Endometrial microvascular endothelial cells (primary cell): Measurements from ENCODE around the gene AFAP1L2. TPM values are rescaled to one million over a fixed set of nuclear protein-coding genes. Genes with fewer than 3 reads are reported as not detected.

ENCODE experiments used
- in situ Hi-C: cut with HindIII; loops from 2 replicates; pipeline ENCODE4 v1.10.0; 2017; ENCODE audit warnings: low sequenced_read_pairs, low pct_unique_long_range_greater_than_20kb; ENCODE audit errors: inconsistent ontology term
- total RNA-seq: library from RNA; depleted of rRNA; stranded (reverse); fragments of >200 nt; gene quantifications from one replicate; pipeline ENCODE4 v1.2.3, GENCODE V29; 2015; ENCODE audit errors: inconsistent ontology term

Gene AFAP1L2
- total RNA-seq: 0.09 TPM

DNA sequence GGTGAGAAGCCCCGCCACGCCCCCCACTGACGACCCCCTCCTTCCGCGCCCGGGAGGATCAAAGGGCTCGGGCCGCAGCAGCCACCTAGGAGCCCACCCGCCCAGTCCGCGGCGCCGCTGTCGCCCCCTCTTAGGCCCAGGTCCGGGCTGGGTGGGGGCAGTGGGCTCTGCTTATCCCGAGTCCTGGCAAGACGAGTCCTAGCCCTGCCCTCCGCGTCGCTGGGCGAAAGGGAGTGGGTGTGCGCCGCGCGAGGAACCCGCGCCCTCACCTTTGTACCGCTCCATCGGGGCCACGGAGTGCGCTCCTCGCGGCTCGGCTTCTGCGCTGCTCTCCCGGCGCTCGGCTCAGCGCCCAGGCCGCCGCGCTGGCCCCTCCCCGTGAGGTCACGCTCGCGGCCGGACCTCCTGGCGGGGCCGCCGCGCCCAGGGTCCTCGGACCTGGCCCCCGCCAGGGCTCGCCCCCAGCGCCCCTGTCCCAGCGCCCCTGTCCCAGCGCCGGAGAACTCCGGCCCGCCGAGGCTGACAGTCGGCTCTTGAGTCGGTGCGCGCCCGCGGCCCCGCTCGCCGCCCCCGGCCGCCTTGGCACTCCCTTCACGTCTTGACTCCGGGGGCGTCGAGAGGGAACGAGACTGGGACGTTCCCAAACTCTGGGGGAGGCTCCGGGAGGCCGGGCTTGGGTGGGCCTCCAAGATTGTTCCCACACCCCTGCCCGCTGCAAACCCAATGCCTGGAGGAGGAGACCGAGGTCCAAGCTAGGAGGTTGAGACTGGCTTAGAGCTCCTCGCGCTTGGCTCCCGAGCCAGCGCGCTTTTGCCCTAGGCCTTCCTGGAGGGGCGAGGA lies at the start of gene AFAP1L2:
TSS of gene AFAP1L2 (minus strand) at position 332 of the 840 bp plus-strand sequence. CDS start at position 285, 47 bp downstream.
- in situ Hi-C loops: no loop called here

DNA sequence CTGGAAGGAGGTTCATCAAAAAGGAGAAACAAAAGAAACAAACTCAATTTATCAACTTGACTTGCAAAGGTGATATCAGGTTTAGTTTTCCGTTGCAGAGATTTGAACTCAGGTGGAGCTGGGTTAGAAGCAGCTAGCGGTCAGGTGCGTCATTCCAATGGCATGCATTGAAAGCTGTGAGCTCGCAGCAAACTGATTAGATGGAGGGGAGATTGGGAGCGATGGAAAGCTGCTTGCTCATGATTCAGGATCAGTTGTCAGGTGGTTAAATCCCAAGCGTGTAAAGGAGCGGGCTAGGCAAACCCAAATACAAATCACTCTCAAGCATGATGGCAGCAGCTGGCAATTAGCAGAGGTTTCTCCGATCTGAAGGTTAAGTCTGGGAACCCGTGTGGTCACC lies 49.3 kb upstream of the AFAP1L2 start:
- in situ Hi-C loops: no loop called here

DNA sequence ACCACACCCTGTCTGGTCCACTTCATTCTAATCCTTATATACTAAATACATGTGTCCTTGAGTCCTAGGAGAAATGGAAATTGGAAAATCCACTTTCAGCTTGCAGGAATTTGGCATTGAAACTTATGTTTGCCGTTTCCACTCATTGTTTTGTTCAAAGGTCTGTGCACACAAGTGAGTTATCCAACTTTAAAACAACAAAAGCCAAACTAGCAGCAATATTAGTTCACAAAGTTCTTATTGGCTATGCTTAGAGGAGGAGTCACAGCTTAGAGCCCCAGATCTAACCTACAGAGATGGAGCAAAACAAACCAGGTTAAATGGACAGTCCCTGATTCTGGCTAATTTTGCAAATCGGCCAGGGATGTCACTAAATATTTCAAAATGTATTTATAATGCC lies 44.6 kb upstream of the AFAP1L2 start:
- in situ Hi-C loops: loop anchor here (25.0 kb wide), 1 partner anchor 137 kb away; no protein-coding TSS in a partner anchor

- in situ Hi-C loops: loop anchor here (25.0 kb wide), 1 partner anchor 133 kb away; no protein-coding TSS in a partner anchor
Measured at GRCh38 chr10:114445332-114445731, 41.0 kb upstream of the AFAP1L2 start.

- in situ Hi-C loops: loop anchor here (25.0 kb wide), 1 partner anchor 133 kb away; no protein-coding TSS in a partner anchor
Measured at GRCh38 chr10:114444819-114445218, 40.5 kb upstream of the AFAP1L2 start.

DNA sequence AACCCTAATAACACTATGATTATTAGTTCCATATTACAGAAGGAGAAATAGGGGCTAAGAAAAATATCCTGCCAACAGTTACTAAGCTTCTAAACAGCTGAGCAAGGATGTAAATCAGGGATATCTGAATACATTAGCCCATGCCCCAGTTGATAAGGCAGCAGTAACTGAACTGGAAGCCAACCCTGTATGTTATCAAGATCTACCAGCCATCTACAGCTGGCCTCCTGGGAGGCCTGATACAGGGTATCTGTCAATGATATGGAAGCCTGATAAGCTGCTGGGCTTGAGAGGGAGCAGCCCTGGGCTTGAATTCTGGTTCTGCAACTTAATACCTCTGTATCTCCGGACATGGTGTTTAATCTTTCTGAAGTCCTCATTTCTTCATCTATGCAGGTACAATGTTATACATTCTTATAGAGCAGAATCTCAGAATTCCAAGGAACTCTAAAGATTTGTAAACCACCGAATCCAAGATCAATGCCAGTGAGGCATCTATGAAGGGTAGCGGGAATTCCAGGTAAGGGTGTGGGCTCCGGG lies 37.9 kb upstream of the AFAP1L2 start:
- in situ Hi-C loops: loop anchor here (25.0 kb wide), 1 partner anchor 130 kb away; no protein-coding TSS in a partner anchor

DNA sequence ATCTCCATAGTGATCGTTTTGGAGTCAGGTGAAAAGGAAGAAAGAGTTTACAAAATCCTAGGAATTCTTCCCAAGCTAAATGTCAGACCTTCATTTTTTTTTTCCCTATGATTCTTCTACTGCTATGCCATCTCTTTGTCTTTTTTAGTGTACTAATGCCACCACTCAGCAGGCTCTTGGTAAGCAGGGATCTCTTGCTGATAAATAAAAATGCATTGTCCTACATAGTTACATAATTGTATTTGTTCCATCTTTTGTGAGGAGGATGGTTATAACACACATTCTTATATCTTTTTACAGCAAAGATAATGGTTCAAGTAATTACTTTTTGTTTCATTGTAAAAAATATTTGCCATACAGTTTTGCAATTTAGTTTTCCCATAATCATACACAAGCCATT lies 36.8 kb upstream of the AFAP1L2 start:
- in situ Hi-C loops: loop anchor here (25.0 kb wide), 1 partner anchor 129 kb away; no protein-coding TSS in a partner anchor

DNA sequence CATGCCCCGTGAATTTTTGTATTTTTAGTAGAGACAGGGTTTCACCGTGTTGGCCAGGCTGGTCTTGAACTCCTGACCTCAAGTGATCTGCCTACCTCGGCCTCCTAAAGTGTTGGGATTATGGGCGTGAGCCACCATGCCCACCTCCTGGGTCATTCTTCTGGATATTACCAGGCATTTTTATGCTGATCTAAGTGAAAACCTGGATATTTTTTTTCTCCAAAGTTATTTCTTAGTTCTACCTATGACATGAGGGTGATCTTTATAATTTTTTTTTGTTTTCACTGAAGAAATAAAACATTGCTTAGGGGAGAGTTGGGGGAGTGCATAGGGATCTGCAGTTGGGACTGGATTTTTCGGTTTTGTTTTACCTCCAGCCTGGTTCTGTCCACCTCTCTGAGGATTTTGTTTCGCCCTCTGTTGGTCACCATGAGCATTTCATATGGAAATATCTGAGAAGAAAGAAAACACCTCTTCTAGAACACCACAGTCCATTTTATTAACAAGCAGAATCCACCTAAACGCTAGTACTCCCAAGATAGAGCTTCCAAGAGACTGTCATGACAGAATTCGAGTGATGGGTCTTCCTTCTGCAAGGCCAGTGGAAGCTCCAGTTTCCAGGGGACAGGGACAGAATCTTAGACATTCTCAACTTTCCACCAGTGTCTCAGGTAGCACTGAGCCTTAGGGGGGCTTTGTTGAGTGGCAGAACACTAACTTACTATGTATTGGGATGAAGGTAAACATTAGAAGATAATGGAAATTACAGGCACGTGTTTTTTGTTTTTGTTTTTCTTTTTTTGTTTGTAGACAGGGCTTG lies 33.4 kb upstream of the AFAP1L2 start:
- in situ Hi-C loops: loop anchor here (25.0 kb wide), 1 partner anchor 125 kb away; no protein-coding TSS in a partner anchor

DNA sequence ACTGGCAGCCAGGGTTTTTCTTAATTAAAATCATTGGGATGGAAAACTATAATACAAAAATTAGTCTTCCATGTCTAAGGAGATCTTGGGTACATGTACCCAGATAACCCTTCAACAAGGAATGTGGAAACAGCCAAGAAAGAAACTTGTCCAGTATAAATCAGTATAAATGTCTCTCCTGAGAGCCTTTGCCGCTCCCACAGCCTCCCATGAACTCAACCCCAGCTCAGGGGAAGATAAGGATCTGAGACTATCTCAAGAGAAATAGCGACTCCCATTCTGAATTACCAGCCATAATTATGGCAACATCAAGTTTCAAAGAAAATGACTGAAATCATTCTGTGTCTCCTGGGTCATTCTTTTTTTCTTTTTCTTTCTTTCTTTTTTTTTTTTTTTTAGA lies 32.6 kb upstream of the AFAP1L2 start:
- in situ Hi-C loops: loop anchor here (25.0 kb wide), 1 partner anchor 125 kb away; no protein-coding TSS in a partner anchor

GRCh38 chr10:114432566-114433093 lies 28.3 kb upstream of the AFAP1L2 start:
- in situ Hi-C loops: loop anchor here (25.0 kb wide), 1 partner anchor 120 kb away; no protein-coding TSS in a partner anchor

- in situ Hi-C loops: loop anchor here (25.0 kb wide), 1 partner anchor 119 kb away; no protein-coding TSS in a partner anchor
Measured at GRCh38 chr10:114431414-114432135, 27.3 kb upstream of the AFAP1L2 start.

- in situ Hi-C loops: loop anchor here (25.0 kb wide), 1 partner anchor 119 kb away; no protein-coding TSS in a partner anchor
Measured at GRCh38 chr10:114430688-114431413, 26.5 kb upstream of the AFAP1L2 start.

- in situ Hi-C loops: loop anchor here (25.0 kb wide), 1 partner anchor 117 kb away; no protein-coding TSS in a partner anchor
Measured at GRCh38 chr10:114429581-114430335, 25.5 kb upstream of the AFAP1L2 start.

GRCh38 chr10:114427124-114427852 lies 23.0 kb upstream of the AFAP1L2 start:
- in situ Hi-C loops: loop anchor here (25.0 kb wide), 1 partner anchor 115 kb away; no protein-coding TSS in a partner anchor

DNA sequence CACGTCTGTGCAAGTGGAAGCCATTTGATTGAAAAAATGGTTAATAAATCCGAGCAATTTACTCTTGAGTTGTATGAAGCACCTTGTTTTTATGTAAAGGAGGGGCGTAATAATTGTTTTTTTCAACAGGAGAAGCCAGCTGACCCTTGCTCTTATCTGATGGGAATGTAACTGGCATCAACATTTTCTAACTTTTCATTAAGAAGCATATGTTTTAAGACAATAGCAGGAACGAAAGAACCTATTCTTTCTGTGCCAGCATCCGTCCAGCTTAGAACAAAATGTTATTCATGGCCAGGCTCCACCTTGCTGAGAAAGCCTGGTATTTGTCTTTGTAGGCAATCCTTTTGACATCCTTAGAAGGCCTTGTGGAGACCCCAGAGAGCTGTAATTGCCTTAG lies 22.2 kb upstream of the AFAP1L2 start:
- in situ Hi-C loops: loop anchor here (25.0 kb wide), 1 partner anchor 114 kb away; no protein-coding TSS in a partner anchor
